ENCODE measurements around the gene MUC13. TPM values are rescaled to one million over a fixed set of nuclear protein-coding genes. Genes with fewer than 3 reads are reported as not detected.

Gene MUC13
- total RNA-seq, 1 donor from 2014 or later = not detected

DNA sequence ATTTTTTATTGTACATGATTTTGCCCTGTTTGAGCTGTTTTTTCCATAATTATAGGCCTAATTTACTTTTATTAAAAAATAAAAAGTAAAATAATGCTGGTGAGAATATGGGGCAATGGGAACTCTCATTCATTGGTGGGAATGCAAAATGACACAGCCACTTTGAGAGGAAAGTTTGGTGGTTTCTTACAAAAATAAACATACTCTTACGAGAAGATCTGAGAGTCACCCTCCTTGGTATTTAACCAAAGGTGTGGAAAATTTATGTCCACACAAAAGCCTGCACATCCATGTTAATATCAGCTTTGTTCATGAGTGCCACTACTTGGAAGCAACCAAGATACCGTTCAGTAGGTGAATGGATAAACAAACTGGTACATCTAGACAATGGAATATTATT is 9.8 kb downstream of the MUC13 start:
- Mint-ChIP-seq H3K4me3 (no peak overlapping the region), H3K4me1 (peaks cover 12% of the 10 kb centered on the region), H3K27me3 (ENCODE audit: low read depth) (peaks cover 39% of the 10 kb centered on the region), H3K9me3 (no peaks in the 10 kb centered on the region), H3K36me3 (no peaks in the 10 kb centered on the region), H3K27ac (no peak overlapping the region)
- no peak for DNase-seq (ENCODE audit: low spot score in 2 of 2, unreplicated experiment in 2 of 2)
- TF ChIP-seq CTCF (IDR thresholded peaks at IDR 0.05; ENCODE audit: unreplicated experiment) = no peak

DNA sequence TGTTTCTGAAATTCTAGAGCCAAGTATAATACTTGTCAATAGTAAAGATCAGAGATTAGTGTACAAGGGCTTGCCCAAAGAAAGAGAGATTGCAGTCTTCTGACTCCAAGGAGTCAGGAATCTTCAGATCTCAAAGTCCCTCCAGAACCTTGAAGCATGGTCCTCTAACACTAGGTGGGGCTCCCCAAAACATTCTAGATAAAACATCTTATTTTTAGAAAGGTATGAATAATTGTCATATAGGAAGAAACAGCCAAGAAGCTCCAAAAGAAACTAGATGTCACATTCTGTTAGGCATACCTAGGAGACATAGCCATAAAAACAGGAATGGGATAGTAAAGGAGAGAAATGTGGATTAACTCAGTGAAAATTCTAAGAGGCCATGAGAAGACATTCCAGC is 10.7 kb downstream of the MUC13 start:
- Mint-ChIP-seq H3K4me3 (no peak overlapping the region), H3K27ac (no peak overlapping the region), H3K27me3 (ENCODE audit: low read depth) (peaks cover 39% of the 10 kb centered on the region), H3K4me1 (peaks cover 12% of the 10 kb centered on the region), H3K36me3 (no peaks in the 10 kb centered on the region), H3K9me3 (no peaks in the 10 kb centered on the region)
- no peak for DNase-seq (ENCODE audit: low spot score in 2 of 2, unreplicated experiment in 2 of 2)
- no peak for TF ChIP-seq CTCF (IDR thresholded peaks at IDR 0.05; ENCODE audit: unreplicated experiment)

GRCh38 chr3:124920718-124921117 is 13.8 kb downstream of the MUC13 start:
- no peak for DNase-seq (ENCODE audit: low spot score in 2 of 2, unreplicated experiment in 2 of 2)
- no peak overlapping the region for H3K27ac Mint-ChIP-seq
- H3K4me3 Mint-ChIP-seq = no peak overlapping the region
- no peaks in the 10 kb centered on the region for H3K9me3 Mint-ChIP-seq
- no peaks in the 10 kb centered on the region for H3K36me3 Mint-ChIP-seq
- H3K4me1 Mint-ChIP-seq = peaks cover 11% of the 10 kb centered on the region
- TF ChIP-seq CTCF (IDR thresholded peaks at IDR 0.05; ENCODE audit: unreplicated experiment) = no peak
- H3K27me3 Mint-ChIP-seq (ENCODE audit: low read depth) = peaks cover 25% of the 10 kb centered on the region

- H3K27ac Mint-ChIP-seq = peak overlapping the region; percentile 12
- DNase-seq (ENCODE audit: low spot score in 2 of 2, unreplicated experiment in 2 of 2) = no peak
- H3K36me3 Mint-ChIP-seq = no peaks in the 10 kb centered on the region
- no peaks in the 10 kb centered on the region for H3K9me3 Mint-ChIP-seq
- no peak for TF ChIP-seq CTCF (IDR thresholded peaks at IDR 0.05; ENCODE audit: unreplicated experiment)
- H3K27me3 Mint-ChIP-seq (ENCODE audit: low read depth) = peaks cover 19% of the 10 kb centered on the region
- no peak overlapping the region for H3K4me3 Mint-ChIP-seq
- H3K4me1 Mint-ChIP-seq = peaks cover 11% of the 10 kb centered on the region
Measured at GRCh38 chr3:124919756-124920155, 14.8 kb downstream of the MUC13 start.

- Mint-ChIP-seq H3K4me1 (peaks cover 11% of the 10 kb centered on the region), H3K4me3 (no peak overlapping the region), H3K27ac (no peak overlapping the region), H3K36me3 (no peaks in the 10 kb centered on the region), H3K27me3 (ENCODE audit: low read depth) (peaks cover 9% of the 10 kb centered on the region), H3K9me3 (no peaks in the 10 kb centered on the region)
- DNase-seq (ENCODE audit: low spot score in 2 of 2, unreplicated experiment in 2 of 2) = no peak
- no peak for TF ChIP-seq CTCF (IDR thresholded peaks at IDR 0.05; ENCODE audit: unreplicated experiment)
Measured at GRCh38 chr3:124918524-124918923, 16.0 kb downstream of the MUC13 start.

DNA sequence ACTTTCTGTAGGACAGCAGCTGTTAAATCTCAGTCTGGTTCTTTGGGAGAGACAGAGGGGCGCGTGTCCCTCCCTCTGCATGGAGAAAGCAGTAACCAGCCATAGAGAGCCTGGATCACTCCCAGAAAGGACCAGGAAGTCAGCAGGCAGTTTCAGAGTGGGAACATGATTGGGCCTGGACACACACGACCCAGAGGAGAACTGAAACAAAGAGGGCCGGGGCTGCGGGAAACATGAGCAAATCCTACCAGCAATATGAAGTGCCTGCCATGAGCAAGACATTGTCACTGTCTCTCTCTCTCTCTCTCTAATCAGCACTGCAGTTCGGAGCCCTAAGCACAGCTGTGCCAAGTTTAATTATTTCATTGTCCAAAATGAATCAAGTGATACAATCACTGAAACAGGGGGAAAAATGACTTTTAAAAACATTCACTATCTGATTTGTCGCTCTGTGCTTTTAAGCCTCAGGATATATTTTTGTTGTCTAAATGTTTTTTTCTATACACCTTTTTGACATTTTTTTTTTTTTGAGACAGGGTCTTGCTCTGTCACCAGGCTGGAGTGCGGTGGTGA is 17.6 kb downstream of the MUC13 start:
- peaks cover 11% of the 10 kb centered on the region for H3K4me1 Mint-ChIP-seq
- no peak for TF ChIP-seq CTCF (IDR thresholded peaks at IDR 0.05; ENCODE audit: unreplicated experiment)
- no peaks in the 10 kb centered on the region for H3K9me3 Mint-ChIP-seq
- no peak for DNase-seq (ENCODE audit: low spot score in 2 of 2, unreplicated experiment in 2 of 2)
- H3K4me3 Mint-ChIP-seq = no peak overlapping the region
- H3K27ac Mint-ChIP-seq = no peak overlapping the region
- H3K27me3 Mint-ChIP-seq (ENCODE audit: low read depth) = peaks cover 3% of the 10 kb centered on the region
- no peaks in the 10 kb centered on the region for H3K36me3 Mint-ChIP-seq

All from mesothelial cell of epicardium (in vitro differentiated cells).